Ramos (cell line): Measurements from ENCODE around the gene SLC1A5.
"Not testable (repeated sequence)": the region's sequence is repeated elsewhere in the genome, so short reads cannot be mapped to it uniquely, and the experiment has no call there.

ENCODE experiments used
- in situ Hi-C: fragments of 300-500 bp; cut with MboI; formaldehyde crosslinking; loops from one replicate; pipeline ENCODE4 v1.14.3; 2022; ENCODE audit warnings: low sequenced_read_pairs; ENCODE audit not compliant: unreplicated experiment

Gene SLC1A5

GRCh38 chr19:46775642-46776258 is 12.6 kb downstream of the SLC1A5 start:
- in situ Hi-C loops = no loop called here

- in situ Hi-C loops = no loop called here
These were observed 15.4 kb downstream of the SLC1A5 start for GRCh38 chr19:46773018-46773399.

DNA sequence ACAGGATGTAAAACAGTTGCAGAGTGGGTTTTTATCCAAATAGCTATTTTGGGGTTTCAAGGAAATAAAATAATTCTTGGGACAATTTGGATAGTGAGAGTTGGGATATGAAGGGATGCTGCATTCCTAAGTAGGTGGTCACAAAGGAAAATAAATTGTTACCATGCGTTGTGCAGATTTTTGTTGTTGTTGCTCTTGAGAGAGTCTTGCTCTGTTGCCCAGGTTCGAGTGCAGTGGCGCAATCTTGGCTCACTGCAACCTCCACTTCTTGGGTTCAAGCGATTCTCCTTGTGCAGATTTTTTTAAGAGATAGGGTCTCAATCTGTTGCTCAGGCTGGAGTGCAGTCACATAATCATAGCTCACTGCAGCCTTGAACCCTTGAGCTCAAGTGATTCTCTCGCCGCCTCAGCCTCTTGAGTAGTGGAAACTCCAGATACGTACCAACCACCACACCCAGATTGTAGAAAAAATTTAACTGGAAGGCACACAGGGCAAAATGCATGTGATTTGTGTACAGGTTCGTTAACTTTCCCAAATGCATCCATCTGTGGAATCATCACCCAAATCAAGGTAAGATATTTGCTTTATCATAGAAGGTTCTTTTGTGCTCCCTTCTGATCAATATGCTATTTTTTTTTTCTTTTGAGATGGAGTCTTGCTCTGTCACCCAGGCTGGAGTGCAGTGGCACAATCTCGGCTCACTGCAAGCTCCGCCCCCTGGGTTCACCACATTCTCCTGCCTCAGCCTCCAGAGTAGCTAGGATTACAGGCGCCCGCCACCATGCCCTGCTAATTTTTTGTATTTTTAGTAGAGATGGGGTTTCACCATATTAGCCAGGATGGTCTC is 16.0 kb downstream of the SLC1A5 start:
- in situ Hi-C loops = no loop called here

DNA sequence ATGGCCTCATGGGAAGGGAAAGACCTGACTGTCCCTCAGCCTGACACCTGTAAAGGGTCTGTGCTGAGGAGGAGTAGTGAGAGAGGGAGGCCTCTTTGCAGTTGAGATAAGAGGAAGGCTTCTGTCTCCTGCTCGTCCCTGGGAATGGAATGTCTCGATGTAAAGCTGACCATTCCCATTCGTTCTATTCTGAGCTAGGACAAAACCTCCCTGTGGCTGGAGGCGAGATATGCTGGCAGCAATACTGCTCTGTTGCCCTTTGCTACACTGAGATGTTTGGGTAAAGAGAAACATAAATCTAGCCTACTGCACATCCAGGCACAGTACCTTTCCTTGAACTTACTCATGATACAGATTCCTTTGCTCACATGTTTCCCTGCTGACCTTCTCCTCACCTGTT is 19.6 kb downstream of the SLC1A5 start:
- in situ Hi-C loops = not testable (repeated sequence)

GRCh38 chr19:46766569-46767317 is 21.7 kb downstream of the SLC1A5 start:
- in situ Hi-C loops = no loop called here

DNA sequence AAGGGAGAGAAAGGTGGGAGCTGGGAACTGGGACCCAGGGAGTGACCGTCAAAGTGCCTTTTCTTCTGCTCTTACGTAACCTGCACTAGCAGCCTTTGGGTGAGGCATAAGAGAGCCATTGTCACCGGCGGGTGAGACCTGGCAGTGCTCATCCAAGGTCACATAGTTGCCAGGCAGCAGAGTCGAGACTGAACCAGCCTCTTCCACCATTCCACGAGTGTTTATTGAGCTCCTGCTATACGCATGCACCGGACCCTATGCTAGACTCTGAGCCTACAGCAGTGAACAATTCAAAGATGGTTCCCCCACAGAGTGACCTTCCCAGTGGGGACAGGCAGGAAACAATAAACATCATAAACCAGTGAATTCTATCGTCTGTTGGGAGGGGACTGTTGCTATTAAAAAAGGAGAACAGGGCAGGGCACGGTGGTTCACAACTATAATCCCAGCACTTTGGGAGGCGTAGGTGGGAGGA is 23.5 kb downstream of the SLC1A5 start:
- in situ Hi-C loops = no loop called here

DNA sequence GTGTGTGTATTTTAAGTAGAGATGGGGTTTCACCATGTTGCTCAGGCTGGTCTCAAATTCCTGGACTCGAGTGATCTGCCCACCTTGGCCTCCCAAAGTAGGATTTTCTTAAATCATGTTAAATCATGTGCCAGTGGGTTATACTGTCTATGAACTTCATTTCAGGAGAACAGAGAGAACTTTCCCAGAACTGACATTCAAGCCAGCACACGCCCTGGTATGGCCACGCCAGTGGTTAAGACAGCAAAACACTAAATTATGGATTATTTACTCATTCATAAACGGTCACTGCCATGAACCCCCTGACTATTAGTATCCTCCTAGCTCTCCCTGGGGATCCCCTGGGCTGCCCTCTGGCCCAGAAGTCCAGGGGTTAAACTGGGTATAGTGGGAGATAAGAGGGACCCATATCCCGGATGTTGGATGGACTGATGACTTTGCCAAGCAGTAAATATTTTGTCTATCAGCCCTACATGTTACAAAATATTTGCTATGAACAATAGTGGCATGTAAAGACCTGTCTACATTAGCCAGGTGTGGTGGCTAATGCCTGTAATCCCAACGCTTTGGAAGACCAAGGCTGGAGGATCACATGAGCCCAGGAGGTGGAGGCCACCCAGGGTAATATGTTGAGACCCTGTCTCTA is 26.0 kb downstream of the SLC1A5 start:
- in situ Hi-C loops = no loop called here

DNA sequence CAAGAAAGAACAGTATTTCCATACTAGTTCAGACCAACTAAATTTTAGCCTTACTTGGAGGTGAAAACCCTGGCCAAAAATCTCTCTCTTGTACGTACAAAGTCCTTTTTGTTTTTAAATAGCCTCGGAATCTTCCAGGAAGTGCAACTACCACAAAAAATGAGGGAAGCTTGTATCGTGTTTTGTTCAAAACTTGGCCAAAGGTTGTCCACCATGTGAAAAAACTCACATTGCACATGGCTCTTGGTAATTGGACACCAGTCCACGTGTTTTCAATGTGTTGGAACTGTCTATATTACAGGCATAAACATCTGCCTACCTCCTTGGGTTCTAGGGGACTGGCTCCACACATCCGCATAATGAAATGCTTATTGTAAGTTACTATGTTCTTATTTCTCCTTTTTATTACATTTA is 27.0 kb downstream of the SLC1A5 start:
- in situ Hi-C loops = no loop called here

DNA sequence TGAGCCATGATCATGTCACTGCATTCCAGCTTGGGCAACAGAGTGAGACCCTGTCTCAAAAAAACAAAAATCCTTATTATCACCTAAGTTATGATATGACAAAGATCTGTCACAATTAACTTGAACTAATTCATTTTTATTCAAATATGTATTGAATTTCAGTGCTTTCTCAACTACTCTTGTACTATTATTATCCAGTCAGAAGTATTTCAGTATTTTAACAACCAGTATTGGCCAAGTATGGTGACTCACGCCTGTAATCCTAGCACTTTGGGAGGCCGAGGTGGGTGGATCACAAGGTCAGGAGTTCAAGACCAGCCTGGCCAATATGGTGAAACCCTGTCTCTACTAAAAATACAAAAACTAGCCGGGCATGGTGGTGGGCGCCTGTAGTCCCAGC is 27.5 kb downstream of the SLC1A5 start:
- in situ Hi-C loops = not testable (repeated sequence)

GRCh38 chr19:46760363-46760762 is 28.0 kb downstream of the SLC1A5 start:
- in situ Hi-C loops = no loop called here

DNA sequence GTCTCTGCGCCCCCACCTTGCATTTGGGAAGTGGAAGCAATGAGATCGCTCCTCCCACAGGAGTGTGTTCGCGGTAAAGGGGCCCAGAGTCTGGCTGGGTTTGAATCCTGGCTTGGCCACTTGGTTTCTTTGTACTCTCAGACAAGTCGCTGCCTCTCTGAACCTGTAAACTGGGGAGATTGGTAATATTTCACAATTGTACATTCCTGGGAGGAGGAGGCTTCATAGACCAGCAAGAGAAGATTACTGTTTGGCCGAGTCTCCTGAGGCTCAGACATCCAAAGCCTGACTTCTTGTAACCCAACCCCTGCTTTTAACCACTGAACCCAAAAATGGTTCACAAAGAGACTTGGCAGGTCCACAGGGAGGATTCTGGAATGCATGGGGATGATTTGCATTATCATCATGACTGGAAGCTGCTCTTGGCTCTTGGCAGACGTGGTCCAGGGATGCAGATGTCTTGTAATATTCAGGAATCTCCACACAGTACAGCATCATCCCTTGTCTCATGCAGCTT is 28.5 kb downstream of the SLC1A5 start:
- in situ Hi-C loops = no loop called here

DNA sequence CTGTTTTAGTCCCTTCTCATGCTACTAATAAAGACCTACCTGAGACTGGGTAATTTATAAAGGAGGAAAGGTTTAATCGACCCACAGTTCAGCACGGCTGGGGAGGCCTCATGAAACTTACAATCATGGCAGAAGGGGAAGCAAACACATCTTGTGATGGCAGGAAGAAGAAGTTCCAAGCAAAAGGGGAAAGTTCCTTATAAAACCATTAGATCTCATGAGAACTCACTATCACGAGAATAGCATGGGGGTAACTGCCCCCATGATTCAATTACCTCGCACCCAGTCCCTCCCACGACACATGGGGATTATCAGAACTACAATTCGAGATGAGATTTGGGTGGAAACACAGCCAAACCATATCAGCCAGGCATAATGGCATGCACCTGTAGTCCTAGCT is 29.2 kb downstream of the SLC1A5 start:
- in situ Hi-C loops = no loop called here

GRCh38 chr19:46756544-46756888 is 31.9 kb downstream of the SLC1A5 start:
- in situ Hi-C loops = no loop called here

- in situ Hi-C loops = no loop called here
These were observed 32.4 kb downstream of the SLC1A5 start for GRCh38 chr19:46755853-46756543.

DNA sequence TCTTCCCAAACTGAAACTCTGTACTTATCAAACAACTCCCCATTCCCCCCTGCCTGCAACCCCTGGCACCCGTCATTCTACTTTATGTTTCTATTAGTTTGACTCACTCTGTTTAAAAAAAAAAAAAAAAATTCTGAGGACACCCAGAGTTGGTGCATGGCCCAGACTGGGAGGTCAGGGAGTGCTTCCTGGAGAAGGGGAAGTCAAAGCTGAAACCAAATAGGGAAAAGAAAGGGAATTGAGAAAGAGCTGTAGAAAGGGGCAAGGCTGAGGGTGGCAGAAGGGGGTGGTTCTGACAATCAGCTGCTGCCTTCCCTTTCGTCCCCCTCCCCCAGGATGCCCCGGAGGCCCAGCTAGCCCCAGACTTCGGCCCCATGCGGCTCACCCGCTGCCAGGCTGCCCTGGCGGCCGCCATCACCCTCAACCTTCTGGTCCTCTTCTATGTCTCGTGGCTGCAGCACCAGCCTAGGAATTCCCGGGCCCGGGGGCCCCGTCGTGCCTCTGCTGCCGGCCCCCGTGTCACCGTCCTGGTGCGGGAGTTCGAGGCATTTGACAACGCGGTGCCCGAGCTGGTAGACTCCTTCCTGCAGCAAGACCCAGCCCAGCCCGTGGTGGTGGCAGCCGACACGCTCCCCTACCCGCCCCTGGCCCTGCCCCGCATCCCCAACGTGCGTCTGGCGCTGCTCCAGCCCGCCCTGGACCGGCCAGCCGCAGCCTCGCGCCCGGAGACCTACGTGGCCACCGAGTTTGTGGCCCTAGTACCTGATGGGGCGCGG is 33.1 kb downstream of the SLC1A5 start:
- in situ Hi-C loops = no loop called here

DNA sequence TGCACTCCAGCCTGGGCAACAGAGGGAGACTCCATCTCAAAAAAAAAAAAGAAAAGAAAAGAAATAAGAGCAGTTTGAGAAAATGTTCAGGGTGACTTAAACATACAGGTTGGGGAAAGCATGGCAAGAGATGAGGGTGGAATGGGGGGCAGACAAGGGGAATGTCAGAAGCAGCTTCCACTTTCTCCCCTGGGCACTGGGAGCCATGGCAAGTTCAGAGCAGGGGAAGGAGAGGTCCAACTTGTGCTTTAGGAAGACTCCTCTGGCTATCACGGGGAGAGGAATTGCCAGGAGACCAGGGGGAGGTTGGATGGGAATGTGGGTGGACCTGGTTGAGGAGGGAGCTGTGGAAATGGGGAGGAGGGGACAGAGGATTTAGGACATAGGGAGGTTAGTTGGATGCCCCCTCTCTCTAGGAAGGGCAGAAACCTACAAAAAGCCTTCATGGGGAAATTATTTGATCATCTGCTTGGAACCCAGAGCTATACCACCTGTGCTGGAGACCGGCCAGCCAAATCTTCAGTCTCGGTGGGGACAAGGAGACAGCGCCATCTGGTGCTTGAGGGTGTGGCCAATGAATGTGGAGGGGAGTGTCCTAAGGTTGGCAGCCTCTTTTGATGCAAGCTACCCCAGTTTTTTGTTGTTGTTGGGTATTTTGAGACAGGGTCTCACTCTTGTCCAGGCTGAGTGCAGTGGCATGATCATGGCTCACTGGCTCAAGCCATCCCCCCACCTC is 34.8 kb downstream of the SLC1A5 start:
- in situ Hi-C loops = loop anchor here (5.0 kb wide), 1 partner anchor 89 kb away; no protein-coding TSS in a partner anchor

GRCh38 chr19:46748325-46749109 is 39.9 kb downstream of the SLC1A5 start:
- in situ Hi-C loops = no loop called here
